PC-3 (cell line): ENCODE results near the gene AFF3. TPM values are rescaled to one million over a fixed set of nuclear protein-coding genes. Genes with fewer than 3 reads are reported as not detected.

ENCODE experiments used
- ATAC-seq: fragments of 200-7000 bp; cut with Tn5 transposase; 2 replicates; pipeline ENCODE4 v1.9.1; 2020; ENCODE audit warnings: mild to moderate bottlenecking, moderate library complexity
- BruUV-seq: library from RNA; stranded (reverse); fragments of 400-500 nt; replicated peaks from 2 replicates; lab custom pipeline; 2021; lab: Mats Ljungman, UMichigan
- CTCF ChIA-PET: fragments of 300-600 bp; sonication (Branson Sonifier 250); formaldehyde crosslinking; loops from one replicate; lab custom pipeline; 2022; ENCODE audit warnings: antibody characterized with exemption; lab: Charles Lee
- POLR2A ChIA-PET: fragments of 300-600 bp; sonication (Branson Sonifier 250); formaldehyde crosslinking; loops from one replicate; lab custom pipeline; 2022; ENCODE audit warnings: antibody characterized with exemption; ENCODE audit not compliant: unreplicated experiment; lab: Charles Lee
- DNase-seq: peaks from one replicate; pipeline ENCODE4 v3.0.0-alpha.2; 2015
- H2AFZ ChIP-seq: fragments of 300-600 bp; sonication (generic); 2 replicates; pipeline ENCODE4 v1.6.0; 2016; ENCODE audit warnings: antibody characterized with exemption, low read length
- H3F3A ChIP-seq: fragments of 300-600 bp; sonication (generic); one replicate; pipeline ENCODE4 v1.6.0; 2017; ENCODE audit warnings: antibody characterized with exemption, low read length, control low read depth, mild to moderate bottlenecking; ENCODE audit not compliant: unreplicated experiment
- H3K27ac ChIP-seq: fragments of 300-600 bp; sonication (generic); 2 replicates; pipeline ENCODE4 v1.5.1; 2016; ENCODE audit warnings: mild to moderate bottlenecking, low read length
- H3K27me3 ChIP-seq: fragments of 300-600 bp; sonication (generic); 2 replicates; pipeline ENCODE4 v1.6.1; 2016; ENCODE audit warnings: low read length, mixed read lengths
- H3K36me3 ChIP-seq: fragments of 300-600 bp; sonication (generic); 2 replicates; pipeline ENCODE4 v1.6.1; 2016; ENCODE audit warnings: low read depth, mixed run types, low read length, mixed read lengths
- H3K4me1 ChIP-seq: fragments of 300-600 bp; sonication (generic); 2 replicates; pipeline ENCODE4 v1.5.1; 2016; ENCODE audit warnings: low read length; ENCODE audit not compliant: insufficient read depth
- H3K4me2 ChIP-seq: fragments of 300-600 bp; sonication (generic); 2 replicates; pipeline ENCODE4 v1.6.0; 2016; ENCODE audit warnings: low read length
- H3K4me3 ChIP-seq: fragments of 300-600 bp; sonication (generic); 2 replicates; pipeline ENCODE4 v1.5.1; 2016; ENCODE audit warnings: mild to moderate bottlenecking, low read length, mixed read lengths
- H3K79me2 ChIP-seq: fragments of 300-600 bp; sonication (generic); 2 replicates; pipeline ENCODE4 v1.6.1; 2017; ENCODE audit warnings: low read length, mixed read lengths
- H3K9ac ChIP-seq: fragments of 300-600 bp; sonication (generic); 2 replicates; pipeline ENCODE4 v1.6.0; 2016; ENCODE audit warnings: mild to moderate bottlenecking, low read length
- H3K9me2 ChIP-seq: fragments of 300-600 bp; sonication (generic); replicated peaks from 2 replicates; pipeline ENCODE4 v1.6.1; 2016; ENCODE audit warnings: mixed run types, low read length, mixed read lengths
- H3K9me3 ChIP-seq: fragments of 300-600 bp; sonication (generic); 2 replicates; pipeline ENCODE4 v1.6.1; 2016; ENCODE audit warnings: low read length, mixed read lengths
- H4K20me1 ChIP-seq: fragments of 300-600 bp; sonication (generic); 2 replicates; pipeline ENCODE4 v1.6.1; 2016; ENCODE audit warnings: low read length, mixed read lengths
- CTCF ChIP-seq: fragments of 300-600 bp; sonication (generic); conservative IDR thresholded peaks from 2 replicates; pipeline ENCODE4 v1.5.1; 2017; ENCODE audit warnings: antibody characterized with exemption, low read depth, mild to moderate bottlenecking, low read length
- EZH2 ChIP-seq: fragments of 300-600 bp; sonication (generic); IDR thresholded peaks from one replicate; pipeline ENCODE4 v1.6.1; 2017; ENCODE audit warnings: antibody characterized with exemption, mild to moderate bottlenecking, low read length; ENCODE audit not compliant: unreplicated experiment
- EZH2phosphoT487 ChIP-seq: fragments of 300-600 bp; sonication (generic); IDR thresholded peaks from 2 replicates; pipeline ENCODE4 v1.6.1; 2018; ENCODE audit warnings: mild to moderate bottlenecking, antibody characterized with exemption, low read length, borderline replicate concordance
- intact Hi-C: fragments of 100-400 bp; cut with micrococcal nuclease; formaldehyde crosslinking; loops from 2 replicates; pipeline ENCODE4 v1.9.0; 2023
- total RNA-seq: library from RNA; depleted of rRNA; stranded (reverse); fragments of >200 nt; gene quantifications from 2 replicates; pipeline ENCODE4 v1.2.3, GENCODE V29; 2014

AFF3 gene
- total RNA-seq, 1 experiment from 2014 or later = 0.04 TPM

GRCh38 chr2:99674090-99674489, 468.3 kb downstream of the AFF3 start:
- ATAC-seq (no peak), DNase-seq (no peak)
- no peaks in the 10 kb centered on the region for H3K36me3 ChIP-seq
- no peaks in the 10 kb centered on the region for H3K9me2 ChIP-seq
- POLR2A ChIA-PET = no interaction called here
- TF ChIP-seq CTCF (no peak), EZH2 (no peak), EZH2phosphoT487 (no peak)
- no peak overlapping the region for H3K4me3 ChIP-seq
- H3F3A ChIP-seq = no peaks in the 10 kb centered on the region
- H3K4me1 ChIP-seq = peaks cover 12% of the 10 kb centered on the region
- CTCF ChIA-PET = no interaction called here
- H3K79me2 ChIP-seq = no peaks in the 10 kb centered on the region
- H3K27ac ChIP-seq = no peak overlapping the region
- no peak overlapping the region for H3K4me2 ChIP-seq
- no peak overlapping the region for H2AFZ ChIP-seq
- no peaks in the 10 kb centered on the region for H4K20me1 ChIP-seq
- BruUV-seq = no TSS peak
- no peaks in the 10 kb centered on the region for H3K9me3 ChIP-seq
- no peaks in the 10 kb centered on the region for H3K27me3 ChIP-seq
- no peak overlapping the region for H3K9ac ChIP-seq
- intact Hi-C loops = no loop called here

- Histone ChIP-seq H3K27ac (no peak overlapping the region), H3K9ac (no peak overlapping the region), H3K4me2 (no peak overlapping the region), H4K20me1 (no peaks in the 10 kb centered on the region), H3F3A (no peaks in the 10 kb centered on the region), H3K9me3 (no peaks in the 10 kb centered on the region), H3K27me3 (no peaks in the 10 kb centered on the region), H3K9me2 (no peaks in the 10 kb centered on the region), H2AFZ (no peak overlapping the region), H3K79me2 (no peaks in the 10 kb centered on the region), H3K4me1 (peaks cover 12% of the 10 kb centered on the region), H3K4me3 (no peak overlapping the region), H3K36me3 (no peaks in the 10 kb centered on the region)
- peak; percentile 70 for DNase-seq
- ChIA-PET CTCF (interaction anchor here (1.0 kb wide), 1 partner anchor 10 kb away, joined by 6 read pairs; no protein-coding TSS in a partner anchor), POLR2A (no interaction called here)
- no peak for TF ChIP-seq CTCF
- no peak for TF ChIP-seq EZH2
- TF ChIP-seq EZH2phosphoT487 = no peak
- intact Hi-C loops = no loop called here
- BruUV-seq = no TSS peak
- peak; percentile 38 for ATAC-seq
These were observed 469.5 kb downstream of the AFF3 start for GRCh38 chr2:99672766-99673350.
